ENCODE data around the gene C12orf42.

C12orf42 gene

DNA sequence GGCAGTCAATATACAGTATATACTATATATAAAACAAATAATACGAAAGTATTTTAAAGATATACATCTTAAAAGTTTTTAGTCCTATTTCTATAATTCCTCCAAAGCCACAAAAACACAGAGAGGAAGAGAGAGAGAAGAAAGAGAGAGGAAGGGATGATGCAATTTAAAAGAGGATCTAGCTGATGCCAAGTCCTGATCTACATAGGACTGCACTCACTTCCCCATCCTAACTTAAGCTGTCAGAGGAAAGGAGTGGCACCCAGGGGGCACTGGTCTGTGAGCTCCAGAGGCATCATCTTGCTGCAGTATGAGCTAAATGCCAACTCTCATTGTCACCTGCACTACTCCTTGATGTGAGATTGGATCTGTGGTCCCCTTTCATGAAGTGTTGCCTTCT is 95.8 kb downstream of the C12orf42 start:
- ChIA-PET CTCF (no interaction called here), POLR2A (no interaction called here)
- TF ChIP-seq, protein P1, sequence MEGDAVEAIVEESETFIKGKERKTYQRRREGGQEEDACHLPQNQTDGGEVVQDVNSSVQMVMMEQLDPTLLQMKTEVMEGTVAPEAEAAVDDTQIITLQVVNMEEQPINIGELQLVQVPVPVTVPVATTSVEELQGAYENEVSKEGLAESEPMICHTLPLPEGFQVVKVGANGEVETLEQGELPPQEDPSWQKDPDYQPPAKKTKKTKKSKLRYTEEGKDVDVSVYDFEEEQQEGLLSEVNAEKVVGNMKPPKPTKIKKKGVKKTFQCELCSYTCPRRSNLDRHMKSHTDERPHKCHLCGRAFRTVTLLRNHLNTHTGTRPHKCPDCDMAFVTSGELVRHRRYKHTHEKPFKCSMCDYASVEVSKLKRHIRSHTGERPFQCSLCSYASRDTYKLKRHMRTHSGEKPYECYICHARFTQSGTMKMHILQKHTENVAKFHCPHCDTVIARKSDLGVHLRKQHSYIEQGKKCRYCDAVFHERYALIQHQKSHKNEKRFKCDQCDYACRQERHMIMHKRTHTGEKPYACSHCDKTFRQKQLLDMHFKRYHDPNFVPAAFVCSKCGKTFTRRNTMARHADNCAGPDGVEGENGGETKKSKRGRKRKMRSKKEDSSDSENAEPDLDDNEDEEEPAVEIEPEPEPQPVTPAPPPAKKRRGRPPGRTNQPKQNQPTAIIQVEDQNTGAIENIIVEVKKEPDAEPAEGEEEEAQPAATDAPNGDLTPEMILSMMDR (IDR thresholded peaks at IDR 0.05; ENCODE audit: insufficient read depth, low read length, missing control alignments): no peak
- no peak overlapping the region for H3K4me3 ChIP-seq (ENCODE audit: low read depth, low read length)
- DNase-seq (ENCODE audit: low read depth, low spot score): no peak

DNA sequence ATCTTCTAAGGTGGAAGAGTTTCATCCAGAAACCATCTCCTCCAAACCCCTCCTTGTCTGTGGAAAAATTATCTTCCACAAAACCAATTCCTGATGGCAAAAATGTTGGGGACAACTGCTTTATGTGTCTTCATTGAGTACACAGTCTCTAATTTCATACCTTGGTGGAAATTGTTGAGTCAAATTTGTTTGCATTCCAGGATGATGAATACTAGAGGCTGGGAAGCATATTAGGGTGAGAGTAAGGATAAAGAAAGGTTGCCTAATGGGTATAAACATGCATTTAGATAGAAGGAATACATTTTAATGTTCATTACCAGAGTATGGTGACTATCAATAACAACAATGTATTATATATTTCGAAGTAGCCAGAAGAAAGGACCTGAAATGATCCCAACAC is 98.2 kb downstream of the C12orf42 start:
- H3K4me3 ChIP-seq (ENCODE audit: low read depth, low read length): no peak overlapping the region
- ChIA-PET CTCF (no interaction called here), POLR2A (no interaction called here)
- TF ChIP-seq, protein P1 (IDR thresholded peaks at IDR 0.05; ENCODE audit: insufficient read depth, low read length, missing control alignments): no peak
- DNase-seq (ENCODE audit: low read depth, low spot score): no peak

DNA sequence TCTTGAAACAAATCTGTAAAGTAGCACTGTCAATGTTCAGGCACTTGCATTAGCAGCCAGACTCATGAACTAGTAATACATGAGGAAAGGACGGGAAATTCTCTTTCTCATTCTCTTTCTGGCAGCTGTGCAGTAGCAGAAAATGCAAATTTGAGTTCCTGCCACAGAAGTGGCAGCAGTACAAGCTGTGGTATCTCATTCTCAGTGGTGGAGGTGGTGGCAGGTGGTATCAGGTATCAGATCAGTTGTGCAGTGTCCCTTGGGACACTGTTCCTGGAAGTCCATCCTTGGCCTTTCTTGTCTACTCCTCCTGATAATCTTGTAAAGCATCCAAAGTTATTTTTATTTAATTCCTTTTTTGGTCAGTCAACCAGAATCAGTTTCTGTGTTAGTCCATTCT is 103.0 kb downstream of the C12orf42 start:
- CTCF ChIA-PET: no interaction called here
- TF ChIP-seq, protein P1 (IDR thresholded peaks at IDR 0.05; ENCODE audit: insufficient read depth, low read length, missing control alignments): no peak
- POLR2A ChIA-PET: no interaction called here
- H3K4me3 ChIP-seq (ENCODE audit: low read depth, low read length): no peak overlapping the region
- DNase-seq (ENCODE audit: low read depth, low spot score): no peak

DNA sequence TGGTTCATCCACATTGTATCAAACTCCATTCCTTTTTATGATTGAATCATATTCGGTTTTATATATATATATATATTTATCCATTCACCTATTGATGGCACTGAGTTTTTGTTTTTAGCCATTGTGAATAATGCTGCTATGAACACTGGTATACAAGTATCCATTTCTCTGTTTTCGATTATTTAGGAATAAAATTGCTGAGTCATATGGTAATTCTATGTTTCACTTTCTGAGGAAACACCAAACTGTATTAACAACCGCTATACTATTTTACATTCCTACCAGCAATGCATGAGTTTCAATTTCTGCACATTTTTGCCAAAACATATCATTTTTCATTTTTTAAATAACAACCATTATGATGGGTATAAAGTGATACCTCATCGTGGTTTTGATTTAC is 104.7 kb downstream of the C12orf42 start:
- no peak for DNase-seq (ENCODE audit: low read depth, low spot score)
- ChIA-PET POLR2A (no interaction called here), CTCF (no interaction called here)
- TF ChIP-seq, protein P1 (IDR thresholded peaks at IDR 0.05; ENCODE audit: insufficient read depth, low read length, missing control alignments): no peak
- H3K4me3 ChIP-seq (ENCODE audit: low read depth, low read length): no peak overlapping the region

DNA sequence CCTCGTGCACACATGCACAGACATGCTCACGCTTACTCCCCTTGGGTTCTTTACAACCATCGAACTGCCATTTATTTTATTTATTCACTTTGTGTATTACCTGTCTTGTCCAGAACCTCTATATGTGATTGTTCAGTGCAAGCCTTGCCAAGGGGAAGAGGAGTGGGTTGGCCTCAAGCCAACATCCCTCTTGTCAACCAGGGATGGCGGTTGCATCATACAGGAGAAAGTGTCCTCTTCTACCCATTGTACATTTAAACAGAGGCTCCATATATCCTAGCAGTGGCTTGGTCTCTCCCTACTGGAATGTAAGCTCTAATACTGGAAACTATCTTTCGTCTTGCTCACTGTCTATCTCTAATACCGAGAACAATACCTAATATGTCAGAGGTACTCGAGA is 108.4 kb downstream of the C12orf42 start:
- no peak for DNase-seq (ENCODE audit: low read depth, low spot score)
- POLR2A ChIA-PET: no interaction called here
- no peak overlapping the region for H3K4me3 ChIP-seq (ENCODE audit: low read depth, low read length)
- TF ChIP-seq, protein P1 (IDR thresholded peaks at IDR 0.05; ENCODE audit: insufficient read depth, low read length, missing control alignments): no peak
- CTCF ChIA-PET: no interaction called here

DNA sequence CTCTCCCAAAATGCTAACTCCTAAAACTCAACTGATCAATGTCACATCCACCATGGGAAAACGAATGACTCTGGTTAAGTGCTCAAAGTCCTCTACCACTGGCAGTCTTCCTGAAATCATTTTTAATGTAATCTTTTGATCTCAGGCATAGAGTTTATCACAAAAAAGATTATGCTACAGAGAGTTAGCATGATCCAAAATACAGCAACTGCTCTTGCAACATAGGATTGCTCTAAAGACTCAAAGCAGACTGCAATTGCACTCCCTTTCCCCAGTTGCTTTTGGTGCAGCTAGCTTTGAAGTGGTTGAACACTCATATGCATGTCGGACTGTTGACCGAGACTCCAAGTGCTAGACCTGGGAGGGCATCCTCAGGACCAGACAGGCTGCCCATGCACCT is 109.3 kb downstream of the C12orf42 start:
- TF ChIP-seq, protein P1 (IDR thresholded peaks at IDR 0.05; ENCODE audit: insufficient read depth, low read length, missing control alignments): no peak
- no peak for DNase-seq (ENCODE audit: low read depth, low spot score)
- ChIA-PET POLR2A (no interaction called here), CTCF (no interaction called here)
- no peak overlapping the region for H3K4me3 ChIP-seq (ENCODE audit: low read depth, low read length)

Measured in AG04449 (cell line).